K562 (cell line): ENCODE results near the gene HS2ST1. TPM values are rescaled to one million over a fixed set of nuclear protein-coding genes. Genes with fewer than 3 reads are reported as not detected.

ENCODE experiments used
- CBFA2T2 ChIP-seq: fragments of 450-650 bp; conservative IDR thresholded peaks from 2 replicates; pipeline ENCODE4 v1.6.1; 2017; ENCODE audit warnings: mild to moderate bottlenecking
- DPF2 ChIP-seq: fragments of 450-650 bp; IDR thresholded peaks from 2 replicates; pipeline ENCODE4 v1.6.1; 2016
- JUNB ChIP-seq: fragments of 450-650 bp; formaldehyde crosslinking; conservative IDR thresholded peaks from 2 replicates; pipeline ENCODE4 v1.4.0; 2020; ENCODE audit warnings: mild to moderate bottlenecking
- MIER1 ChIP-seq: fragments of 450-650 bp; IDR thresholded peaks from 2 replicates; pipeline ENCODE4 v1.6.1; 2016; ENCODE audit warnings: antibody characterized with exemption, mild to moderate bottlenecking, low read depth
- NFXL1 ChIP-seq: fragments of 450-650 bp; formaldehyde crosslinking; IDR thresholded peaks from 2 replicates; pipeline ENCODE4 v1.4.0; 2021; ENCODE audit warnings: mild to moderate bottlenecking
- NR3C1 ChIP-seq: sonication (generic); formaldehyde crosslinking; IDR thresholded peaks from 2 replicates; pipeline ENCODE4 v1.8.1; 2022; ENCODE audit warnings: missing genetic modification reagents
- NR4A1 ChIP-seq, 2 experiments: fragments of 250-450 bp in 1 of 2; fragments of 450-650 bp in 1 of 2; sonication (Bioruptor Pico) in 1 of 2; IDR thresholded peaks; 2 replicates each; pipeline versions ENCODE4 v1.4.0 to v1.6.1; 2016 to 2020; ENCODE audit warnings: mild to moderate bottlenecking in 2 of 2, missing compliant biosample characterization in 1 of 2, missing genetic modification characterization in 1 of 2, moderate library complexity in 1 of 2
- PHF20 ChIP-seq: fragments of 450-650 bp; IDR thresholded peaks from 2 replicates; pipeline ENCODE4 v1.6.1; 2018; ENCODE audit not compliant: partially characterized antibody
- POLR3G ChIP-seq: IDR thresholded peaks from 2 replicates; pipeline ENCODE4 v1.6.1; 2011; ENCODE audit not compliant: insufficient read length, insufficient replicate concordance; ENCODE audit errors: extremely low read depth
- PTTG1 ChIP-seq: fragments of 450-650 bp; IDR thresholded peaks from 2 replicates; pipeline ENCODE4 v1.6.1; 2016; ENCODE audit warnings: low read depth, mild to moderate bottlenecking, missing genetic modification characterization, missing compliant biosample characterization
- RCOR1 ChIP-seq, 2 experiments: IDR thresholded peaks; 2 replicates each; pipeline ENCODE4 v1.6.1; 2012; ENCODE audit warnings: low read depth in 2 of 2, low read length in 2 of 2, borderline replicate concordance in 1 of 2, improper control_type of control experiment in 1 of 2
- U2AF2 ChIP-seq: fragments of 200-400 bp; formaldehyde crosslinking; optimal IDR thresholded peaks from 2 replicates; pipeline ENCODE3; 2017; ENCODE audit warnings: low read depth, mild to moderate bottlenecking, low read length
- ZFPM2 ChIP-seq: fragments of 250-450 bp; sonication (Bioruptor Pico); IDR thresholded peaks from 2 replicates; pipeline ENCODE4 v1.5.1; 2022; ENCODE audit warnings: mild to moderate bottlenecking
- ZNF143 ChIP-seq: sonication (generic); formaldehyde crosslinking; IDR thresholded peaks from 2 replicates; pipeline ENCODE4 v1.9.0; 2022; ENCODE audit warnings: mild to moderate bottlenecking, missing genetic modification reagents
- ZNF518B ChIP-seq: fragments of 250-450 bp; sonication (Bioruptor Pico); IDR thresholded peaks from 2 replicates; pipeline ENCODE4 v1.5.0; 2021; ENCODE audit warnings: mild to moderate bottlenecking, moderate library complexity
- polyA plus RNA-seq, 8 experiments: library from polyadenylated mRNA; depleted of rRNA in 4 of 8; stranded (reverse) in 5 of 8; unstranded in 3 of 8; fragments of >200 nt; fragmentation: Nextera tagmentation in 2 of 8; fragmentation: Illumina TruSeq in 1 of 8; extraction: Ambion mirVana in 2 of 8; extraction: Trizol in 1 of 8; gene quantifications; 2 replicates each; pipeline versions ENCODE4 v1.2.1 to v1.2.3, GENCODE V29; 2011 to 2014; ENCODE audit warnings: inconsistent platforms in 1 of 8, missing spikeins in 1 of 8
- total RNA-seq, 7 experiments: library from RNA; depleted of rRNA in 6 of 7; stranded (reverse); fragments of >200 nt in 6 of 7; fragmentation: Illumina TruSeq in 2 of 7; extraction: Trizol in 2 of 7; gene quantifications; 2 replicates each; pipeline versions ENCODE4 v1.2.1 to v1.2.3, GENCODE V29; 2011 to 2021; ENCODE audit warnings: low replicate concordance in 1 of 7
- TF ChIP-seq, protein P1 (sequence below): fragments of 450-650 bp; IDR thresholded peaks from 2 replicates; pipeline ENCODE4 v1.6.1; 2017; ENCODE audit warnings: antibody characterized with exemption, mild to moderate bottlenecking
- TF ChIP-seq, protein P2 (sequence below): fragments of 250-450 bp; sonication (Bioruptor Pico); IDR thresholded peaks from 2 replicates; pipeline ENCODE4 v1.5.0; 2020; ENCODE audit warnings: mild to moderate bottlenecking

The HS2ST1 gene
- total and polyA plus RNA-seq, 9 of the 15 experiments (the other 6 are each of a cell fraction or from before 2014, with no cell fraction given): 7.7 to 43.3 (median 25.8) TPM

- TF ChIP-seq DPF2 (peak; percentile 94), NR3C1 (CRISPR knock-in tag) (no peak), PHF20 (no peak), NFXL1 (no peak), RCOR1 (IDR thresholded peaks at IDR 0.05; ENCODE audit: borderline replicate concordance in 1 of 2, low read depth in 2 of 2, low read length in 2 of 2) (peak in 1 of 2 experiments; percentile 76; a peak in 3 of 4 replicates), POLR3G (no peak), ZNF143 (CRISPR knock-in tag) (no peak), JUNB (no peak), U2AF2 (no peak), MIER1 (no peak), ZFPM2 (CRISPR knock-in tag) (no peak), NR4A1 (CRISPR knock-in tag; IDR thresholded peaks at IDR 0.05) (no peak), NR4A1 (tag; IDR thresholded peaks at IDR 0.05) (no peak), PTTG1 (tag) (no peak), CBFA2T2 (peak; percentile 87), ZNF518B (CRISPR knock-in tag) (no peak)
- TF ChIP-seq, protein P1, sequence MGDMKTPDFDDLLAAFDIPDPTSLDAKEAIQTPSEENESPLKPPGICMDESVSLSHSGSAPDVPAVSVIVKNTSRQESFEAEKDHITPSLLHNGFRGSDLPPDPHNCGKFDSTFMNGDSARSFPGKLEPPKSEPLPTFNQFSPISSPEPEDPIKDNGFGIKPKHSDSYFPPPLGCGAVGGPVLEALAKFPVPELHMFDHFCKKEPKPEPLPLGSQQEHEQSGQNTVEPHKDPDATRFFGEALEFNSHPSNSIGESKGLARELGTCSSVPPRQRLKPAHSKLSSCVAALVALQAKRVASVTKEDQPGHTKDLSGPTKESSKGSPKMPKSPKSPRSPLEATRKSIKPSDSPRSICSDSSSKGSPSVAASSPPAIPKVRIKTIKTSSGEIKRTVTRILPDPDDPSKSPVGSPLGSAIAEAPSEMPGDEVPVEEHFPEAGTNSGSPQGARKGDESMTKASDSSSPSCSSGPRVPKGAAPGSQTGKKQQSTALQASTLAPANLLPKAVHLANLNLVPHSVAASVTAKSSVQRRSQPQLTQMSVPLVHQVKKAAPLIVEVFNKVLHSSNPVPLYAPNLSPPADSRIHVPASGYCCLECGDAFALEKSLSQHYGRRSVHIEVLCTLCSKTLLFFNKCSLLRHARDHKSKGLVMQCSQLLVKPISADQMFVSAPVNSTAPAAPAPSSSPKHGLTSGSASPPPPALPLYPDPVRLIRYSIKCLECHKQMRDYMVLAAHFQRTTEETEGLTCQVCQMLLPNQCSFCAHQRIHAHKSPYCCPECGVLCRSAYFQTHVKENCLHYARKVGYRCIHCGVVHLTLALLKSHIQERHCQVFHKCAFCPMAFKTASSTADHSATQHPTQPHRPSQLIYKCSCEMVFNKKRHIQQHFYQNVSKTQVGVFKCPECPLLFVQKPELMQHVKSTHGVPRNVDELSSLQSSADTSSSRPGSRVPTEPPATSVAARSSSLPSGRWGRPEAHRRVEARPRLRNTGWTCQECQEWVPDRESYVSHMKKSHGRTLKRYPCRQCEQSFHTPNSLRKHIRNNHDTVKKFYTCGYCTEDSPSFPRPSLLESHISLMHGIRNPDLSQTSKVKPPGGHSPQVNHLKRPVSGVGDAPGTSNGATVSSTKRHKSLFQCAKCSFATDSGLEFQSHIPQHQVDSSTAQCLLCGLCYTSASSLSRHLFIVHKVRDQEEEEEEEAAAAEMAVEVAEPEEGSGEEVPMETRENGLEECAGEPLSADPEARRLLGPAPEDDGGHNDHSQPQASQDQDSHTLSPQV: peak; percentile 60; the same call in 1 of the 2 replicates
- TF ChIP-seq, protein P2, sequence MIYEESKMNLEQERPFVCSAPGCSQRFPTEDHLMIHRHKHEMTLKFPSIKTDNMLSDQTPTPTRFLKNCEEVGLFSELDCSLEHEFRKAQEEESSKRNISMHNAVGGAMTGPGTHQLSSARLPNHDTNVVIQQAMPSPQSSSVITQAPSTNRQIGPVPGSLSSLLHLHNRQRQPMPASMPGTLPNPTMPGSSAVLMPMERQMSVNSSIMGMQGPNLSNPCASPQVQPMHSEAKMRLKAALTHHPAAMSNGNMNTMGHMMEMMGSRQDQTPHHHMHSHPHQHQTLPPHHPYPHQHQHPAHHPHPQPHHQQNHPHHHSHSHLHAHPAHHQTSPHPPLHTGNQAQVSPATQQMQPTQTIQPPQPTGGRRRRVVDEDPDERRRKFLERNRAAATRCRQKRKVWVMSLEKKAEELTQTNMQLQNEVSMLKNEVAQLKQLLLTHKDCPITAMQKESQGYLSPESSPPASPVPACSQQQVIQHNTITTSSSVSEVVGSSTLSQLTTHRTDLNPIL (CRISPR knock-in tag): no peak
Measured at GRCh38 chr1:86993269-86993985, 79.0 kb downstream of the HS2ST1 start (continued).
